Adrenal gland (tissue), 5 donors: ENCODE data around the gene RND1.

Source experiments
- CTCF ChIP-seq, 6 experiments: fragments of 450-650 bp in 4 of 6; fragments of 200-600 bp in 2 of 6; sonication (generic) in 1 of 6; IDR thresholded peaks; 1 replicate in 5 of 6; 2 replicates in 1 of 6; pipeline versions ENCODE4 v1.5.1 to v1.8.0; 2016 to 2021; ENCODE audit warnings: antibody characterized with exemption in 6 of 6, mild to moderate bottlenecking in 2 of 6, moderate library complexity in 1 of 6
- POLR2A ChIP-seq, 2 donors: fragments of 450-650 bp; IDR thresholded peaks; one replicate each; pipeline ENCODE4 v1.6.1; 2017; ENCODE audit warnings: antibody characterized with exemption in 2 of 2, mild to moderate bottlenecking in 2 of 2, moderate library complexity in 1 of 2
- donor health status: DM: no; HTN: no; CAD: no.

- TF ChIP-seq CTCF (IDR thresholded peaks at IDR 0.05) (no peak), POLR2A (IDR thresholded peaks at IDR 0.05) (no peak)
These were observed 4.6 kb downstream of the RND1 start for GRCh38 chr12:48861111-48861510.
